ENCODE data around the gene MMP24OS.

Gene MMP24OS

DNA sequence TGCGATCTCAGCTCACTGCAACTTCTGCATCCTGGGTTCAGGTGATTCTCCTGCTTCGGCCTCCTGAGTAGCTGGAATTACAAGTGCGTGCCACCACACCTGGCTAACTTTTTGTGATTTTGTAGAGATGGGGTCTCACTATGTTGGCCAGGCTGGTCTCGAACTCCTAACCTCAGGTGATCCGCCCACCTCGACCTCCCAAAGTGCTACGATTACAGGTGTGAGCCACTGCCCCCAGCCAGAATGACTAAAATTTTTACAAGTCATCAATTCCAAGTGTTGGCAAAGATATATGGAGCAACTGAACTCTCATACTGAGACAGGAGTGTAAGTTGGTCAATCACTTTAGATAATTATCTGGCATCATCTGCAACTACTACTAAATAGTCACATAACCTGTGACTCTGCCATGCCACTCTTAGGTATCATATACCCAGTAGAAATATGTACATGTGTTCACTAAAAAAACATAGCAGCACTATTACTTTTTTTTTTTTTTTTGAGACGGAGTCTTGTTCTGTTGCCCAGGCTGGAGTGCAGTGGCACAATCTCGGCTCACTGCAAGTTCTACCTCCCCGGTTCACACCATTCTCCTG, 3.7 kb upstream of the MMP24OS start:
- Histone ChIP-seq H3K4me3 (replicated peaks; ENCODE audit: low read depth, low read length) (no peak overlapping the region), H3K36me3 (ENCODE audit: control insufficient read depth, insufficient read depth, low read length) (peaks cover 13% of the 10 kb centered on the region), H3K27me3 (replicated peaks; ENCODE audit: control insufficient read depth, insufficient read depth, low read length) (no peaks in the 10 kb centered on the region)
- no peak for DNase-seq (ENCODE audit: extremely low read depth, insufficient read length)
- TF ChIP-seq, protein P1, sequence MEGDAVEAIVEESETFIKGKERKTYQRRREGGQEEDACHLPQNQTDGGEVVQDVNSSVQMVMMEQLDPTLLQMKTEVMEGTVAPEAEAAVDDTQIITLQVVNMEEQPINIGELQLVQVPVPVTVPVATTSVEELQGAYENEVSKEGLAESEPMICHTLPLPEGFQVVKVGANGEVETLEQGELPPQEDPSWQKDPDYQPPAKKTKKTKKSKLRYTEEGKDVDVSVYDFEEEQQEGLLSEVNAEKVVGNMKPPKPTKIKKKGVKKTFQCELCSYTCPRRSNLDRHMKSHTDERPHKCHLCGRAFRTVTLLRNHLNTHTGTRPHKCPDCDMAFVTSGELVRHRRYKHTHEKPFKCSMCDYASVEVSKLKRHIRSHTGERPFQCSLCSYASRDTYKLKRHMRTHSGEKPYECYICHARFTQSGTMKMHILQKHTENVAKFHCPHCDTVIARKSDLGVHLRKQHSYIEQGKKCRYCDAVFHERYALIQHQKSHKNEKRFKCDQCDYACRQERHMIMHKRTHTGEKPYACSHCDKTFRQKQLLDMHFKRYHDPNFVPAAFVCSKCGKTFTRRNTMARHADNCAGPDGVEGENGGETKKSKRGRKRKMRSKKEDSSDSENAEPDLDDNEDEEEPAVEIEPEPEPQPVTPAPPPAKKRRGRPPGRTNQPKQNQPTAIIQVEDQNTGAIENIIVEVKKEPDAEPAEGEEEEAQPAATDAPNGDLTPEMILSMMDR (IDR thresholded peaks at IDR 0.05; ENCODE audit: insufficient read depth, low read length, poor library complexity, severe bottlenecking), result no peak

DNA sequence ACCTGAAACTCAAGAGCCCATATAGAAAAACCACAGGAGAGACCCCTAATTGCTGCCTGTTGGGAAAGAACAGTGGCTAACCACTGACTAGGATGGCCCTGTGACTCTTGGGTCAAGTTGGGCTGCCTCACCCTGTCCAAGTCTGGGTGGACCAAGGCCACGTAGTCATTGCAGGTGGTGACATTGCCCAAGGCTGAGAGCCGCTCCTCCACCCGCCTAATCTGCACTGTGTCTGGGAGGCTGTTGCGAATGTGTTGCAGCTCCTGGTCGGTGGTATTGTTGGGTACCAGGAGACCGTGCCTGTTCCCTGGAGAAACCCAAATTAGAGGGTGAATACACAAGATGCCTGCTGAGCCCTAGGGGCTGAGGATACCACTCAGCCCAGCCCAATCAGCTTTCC, 2.6 kb upstream of the MMP24OS start:
- Histone ChIP-seq H3K4me3 (replicated peaks; ENCODE audit: low read depth, low read length) (no peak overlapping the region), H3K27me3 (replicated peaks; ENCODE audit: control insufficient read depth, insufficient read depth, low read length) (no peaks in the 10 kb centered on the region), H3K36me3 (ENCODE audit: control insufficient read depth, insufficient read depth, low read length) (peaks cover 17% of the 10 kb centered on the region)
- no peak for DNase-seq (ENCODE audit: extremely low read depth, insufficient read length)
- TF ChIP-seq, protein P1 (IDR thresholded peaks at IDR 0.05; ENCODE audit: insufficient read depth, low read length, poor library complexity, severe bottlenecking), result no peak

DNA sequence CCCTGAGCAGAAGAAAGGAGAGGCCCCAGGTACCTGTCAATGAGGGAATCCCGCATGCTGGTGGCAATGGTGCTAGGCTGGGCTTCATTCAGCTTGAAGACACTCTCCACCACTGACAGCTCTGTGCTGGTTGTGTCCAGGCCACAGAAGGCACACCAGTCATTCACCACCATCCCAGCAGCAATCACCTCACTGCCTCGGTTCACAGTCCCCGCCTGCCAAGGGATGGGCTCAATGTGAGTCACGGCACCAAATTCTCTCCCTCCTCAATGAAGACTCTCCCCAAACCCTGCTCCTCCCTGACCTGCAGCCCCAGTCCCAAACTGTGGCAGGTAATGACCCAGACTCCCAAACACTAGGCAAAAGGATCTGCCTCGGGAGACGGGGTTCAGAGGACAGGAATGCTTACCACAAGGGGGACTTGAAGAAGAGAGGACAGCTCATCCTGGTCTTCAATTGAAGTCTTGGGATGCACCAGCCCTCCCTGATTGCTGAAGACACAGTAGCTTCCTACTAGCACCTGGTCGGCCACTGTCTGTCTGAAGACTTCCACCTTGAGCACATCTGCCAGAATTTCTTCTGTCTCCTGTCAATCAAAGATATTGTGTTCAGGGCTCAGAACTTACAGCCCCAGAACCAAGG, 1.7 kb upstream of the MMP24OS start:
- H3K4me3 ChIP-seq (replicated peaks; ENCODE audit: low read depth, low read length), result no peak overlapping the region
- peaks cover 23% of the 10 kb centered on the region for H3K36me3 ChIP-seq (ENCODE audit: control insufficient read depth, insufficient read depth, low read length)
- no peaks in the 10 kb centered on the region for H3K27me3 ChIP-seq (replicated peaks; ENCODE audit: control insufficient read depth, insufficient read depth, low read length)
- DNase-seq (ENCODE audit: extremely low read depth, insufficient read length), result no peak
- TF ChIP-seq, protein P1 (IDR thresholded peaks at IDR 0.05; ENCODE audit: insufficient read depth, low read length, poor library complexity, severe bottlenecking), result no peak

DNA sequence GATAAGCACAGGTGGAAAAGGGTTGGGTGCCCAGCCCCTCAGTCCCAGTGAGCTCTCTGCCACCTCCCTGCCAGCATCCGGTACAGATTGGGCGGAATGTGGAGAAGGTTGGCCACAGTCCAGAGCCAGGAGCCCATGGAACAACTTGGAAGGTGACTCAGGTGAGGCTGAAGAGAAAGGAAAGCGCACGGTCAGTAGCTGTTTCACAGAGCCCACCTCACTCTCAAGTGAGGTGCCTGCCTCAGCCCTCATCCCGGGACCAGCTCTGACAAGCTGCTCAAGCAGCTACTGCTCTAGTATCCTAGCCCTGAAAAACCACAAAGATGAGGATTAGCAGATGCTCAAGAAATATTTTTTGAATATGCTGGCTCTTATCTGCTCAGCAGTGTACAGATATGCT, 1.1 kb upstream of the MMP24OS start:
- TF ChIP-seq, protein P1 (IDR thresholded peaks at IDR 0.05; ENCODE audit: insufficient read depth, low read length, poor library complexity, severe bottlenecking), result no peak
- DNase-seq (ENCODE audit: extremely low read depth, insufficient read length), result no peak
- Histone ChIP-seq H3K4me3 (replicated peaks; ENCODE audit: low read depth, low read length) (no peak overlapping the region), H3K36me3 (ENCODE audit: control insufficient read depth, insufficient read depth, low read length) (peaks cover 23% of the 10 kb centered on the region), H3K27me3 (replicated peaks; ENCODE audit: control insufficient read depth, insufficient read depth, low read length) (no peaks in the 10 kb centered on the region)

DNA sequence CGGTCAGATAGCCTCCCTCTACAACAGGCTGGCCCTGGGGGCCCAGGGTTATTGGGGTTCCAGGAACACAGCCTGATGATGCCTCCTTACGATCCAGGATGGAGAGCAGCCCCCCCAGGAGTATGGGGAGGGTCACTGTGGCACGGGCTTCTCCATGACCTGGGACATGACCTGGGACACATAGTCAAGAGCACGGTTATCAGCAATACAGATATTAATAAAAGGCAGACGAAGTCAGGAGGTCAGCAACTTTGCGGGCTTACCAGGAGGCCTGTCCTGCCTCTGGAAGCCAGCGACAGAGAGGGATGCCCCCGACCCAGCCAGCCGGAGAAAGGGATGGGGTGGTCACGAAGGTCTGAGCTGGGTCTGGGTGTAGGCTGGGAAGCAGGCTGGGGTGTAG, 795 bp downstream of the MMP24OS start:
- TF ChIP-seq, protein P1 (IDR thresholded peaks at IDR 0.05; ENCODE audit: insufficient read depth, low read length, poor library complexity, severe bottlenecking), result no peak
- Histone ChIP-seq H3K4me3 (replicated peaks; ENCODE audit: low read depth, low read length) (peak overlapping the region; percentile 91), H3K27me3 (replicated peaks; ENCODE audit: control insufficient read depth, insufficient read depth, low read length) (no peaks in the 10 kb centered on the region), H3K36me3 (ENCODE audit: control insufficient read depth, insufficient read depth, low read length) (peaks cover 23% of the 10 kb centered on the region)
- no peak for DNase-seq (ENCODE audit: extremely low read depth, insufficient read length)

Measured in GM06990 (cell line).